GM18502 (cell line): Measurements from ENCODE around the gene HIVEP1.

Source experiments
- ATAC-seq: cut with Tn5 transposase; IDR thresholded peaks from one replicate; pipeline ENCODE4 v1.9.1; 2021; ENCODE audit warnings: mild to moderate bottlenecking; ENCODE audit not compliant: unreplicated experiment, poor library complexity

HIVEP1 gene

DNA sequence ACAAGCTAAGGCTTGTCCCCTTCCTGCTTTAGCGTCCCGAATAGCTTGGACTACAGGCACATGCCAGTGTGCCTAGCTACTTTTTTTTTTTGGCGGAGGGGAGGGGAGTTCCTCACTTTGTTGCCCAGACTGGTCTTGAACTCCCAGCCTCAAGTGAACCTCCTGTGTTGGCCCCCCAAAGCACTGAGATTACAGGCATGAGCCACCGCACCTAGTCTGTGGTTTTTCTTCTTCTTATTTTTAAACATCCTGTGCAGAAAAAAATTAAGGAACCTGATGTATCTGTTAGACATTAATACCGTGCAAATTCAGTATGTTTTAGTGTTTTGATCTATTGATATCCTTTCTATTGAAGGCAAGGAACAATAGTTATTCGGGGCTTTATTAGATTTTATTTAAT lies 25.7 kb downstream of the HIVEP1 start:
- ATAC-seq = no peak

DNA sequence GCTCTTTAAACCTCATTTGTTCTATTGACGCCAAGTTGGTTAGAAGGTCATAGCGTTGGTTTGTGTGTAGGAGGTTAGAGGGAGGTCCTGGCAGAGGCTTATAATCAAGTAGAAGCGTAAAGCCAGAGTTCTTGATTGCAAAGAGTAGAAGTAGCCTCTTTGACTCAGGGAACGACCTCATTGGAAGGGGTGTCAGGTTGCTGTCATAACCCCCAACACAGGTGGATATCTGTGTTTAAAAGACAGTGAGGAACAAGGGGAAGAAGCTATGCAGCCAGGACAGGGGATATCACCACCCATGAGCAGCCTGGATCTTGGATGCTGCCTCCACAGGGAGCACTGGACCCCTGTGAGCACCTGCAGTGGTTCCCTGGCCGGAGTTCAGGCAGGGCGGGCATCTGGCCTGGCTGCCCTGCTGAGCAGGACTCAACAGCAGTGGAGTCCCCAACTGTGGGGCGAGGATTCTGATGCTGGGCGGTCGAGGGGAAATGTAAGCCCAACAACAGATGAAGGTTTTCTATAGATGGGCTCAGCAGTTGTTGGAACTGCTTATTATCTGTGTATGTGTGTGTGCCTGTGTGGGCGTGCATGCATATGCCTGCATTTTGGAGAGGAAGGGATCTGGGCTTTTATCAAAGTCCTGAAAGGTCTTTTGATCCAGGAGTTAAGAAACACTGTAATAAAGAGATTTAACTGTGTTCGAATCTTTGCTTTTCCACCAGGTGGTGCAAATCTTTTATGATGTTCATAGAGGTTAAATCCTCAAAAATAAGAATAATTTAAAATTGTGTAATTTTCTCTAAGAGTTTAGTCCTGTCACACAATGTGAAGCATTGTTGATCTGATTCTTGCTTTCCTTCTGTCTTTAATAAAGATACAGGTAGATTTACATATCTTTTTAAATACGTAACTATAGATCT lies 27.7 kb downstream of the HIVEP1 start:
- ATAC-seq = no peak

- ATAC-seq = no peak
Measured at GRCh38 chr6:12047304-12047703, 35.2 kb downstream of the HIVEP1 start.

GRCh38 chr6:12047792-12048432 lies 35.8 kb downstream of the HIVEP1 start:
- no peak for ATAC-seq

- no peak for ATAC-seq
Measured at GRCh38 chr6:12048609-12049008, 36.5 kb downstream of the HIVEP1 start.

- peak; percentile 38 for ATAC-seq
Measured at GRCh38 chr6:12049165-12049564, 37.1 kb downstream of the HIVEP1 start.

DNA sequence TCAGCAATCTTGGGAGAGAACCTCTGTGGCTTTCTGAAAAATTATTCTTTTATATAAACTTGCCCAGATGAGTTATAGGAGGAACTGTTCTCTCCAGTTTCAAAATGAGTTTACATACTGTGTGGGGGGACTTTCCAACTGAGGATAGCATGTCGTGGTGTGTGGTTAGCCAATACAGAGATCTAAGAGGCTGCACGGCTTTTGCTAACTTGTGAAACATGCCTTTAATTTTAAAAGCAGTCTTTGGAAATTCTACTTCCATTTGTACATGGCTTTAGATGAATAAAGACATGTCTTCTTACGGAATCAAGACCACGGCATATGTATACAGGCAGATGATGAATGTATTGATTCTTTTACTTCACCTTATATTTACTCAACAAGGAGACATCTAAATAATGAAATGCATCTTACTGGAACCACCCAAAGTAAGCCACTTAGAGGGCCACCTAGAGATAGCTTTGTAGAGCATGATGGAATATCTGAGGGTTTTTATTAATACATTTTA lies 39.8 kb downstream of the HIVEP1 start:
- ATAC-seq = peak; percentile 84

DNA sequence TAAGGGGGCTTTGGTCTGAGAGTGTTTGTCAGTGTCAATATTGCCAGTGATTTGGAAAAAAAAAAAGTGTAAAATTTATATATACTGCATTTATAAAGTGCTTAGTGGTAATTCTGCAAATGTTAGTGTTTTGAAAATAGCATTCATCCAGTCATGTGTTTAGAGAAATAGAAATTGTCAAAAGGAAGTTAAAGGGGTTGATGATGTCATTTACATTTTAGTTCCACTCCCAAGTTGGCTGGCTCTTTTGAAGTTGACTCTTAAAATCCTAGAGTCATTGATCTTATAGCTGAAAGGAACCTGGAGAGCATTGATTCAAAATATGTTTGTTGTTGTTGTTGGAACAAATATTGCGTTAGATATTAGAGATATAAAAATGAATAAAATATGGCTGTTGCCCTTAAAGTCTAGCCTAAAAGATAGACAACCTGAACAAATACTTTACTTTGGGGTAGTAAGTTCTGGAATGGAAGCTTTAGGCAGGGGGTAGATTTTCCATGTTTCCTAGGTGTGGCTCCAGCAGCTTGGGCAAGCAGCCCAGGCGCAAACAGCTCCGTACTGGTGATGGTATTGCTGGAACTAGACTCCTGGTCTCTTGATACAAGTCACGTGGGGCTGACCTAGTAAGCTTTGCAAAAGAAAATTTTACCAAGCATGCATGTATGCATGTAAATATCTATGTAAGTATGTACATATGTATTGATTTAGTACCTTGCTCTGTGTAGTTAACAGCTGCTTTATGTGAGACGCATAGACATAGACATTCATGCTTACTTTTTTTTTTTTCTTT lies 46.3 kb downstream of the HIVEP1 start:
- no peak for ATAC-seq

GRCh38 chr6:12060780-12061609 lies 48.9 kb downstream of the HIVEP1 start:
- peak; percentile 58 for ATAC-seq

GRCh38 chr6:12062605-12063004 lies 50.5 kb downstream of the HIVEP1 start:
- ATAC-seq = no peak

DNA sequence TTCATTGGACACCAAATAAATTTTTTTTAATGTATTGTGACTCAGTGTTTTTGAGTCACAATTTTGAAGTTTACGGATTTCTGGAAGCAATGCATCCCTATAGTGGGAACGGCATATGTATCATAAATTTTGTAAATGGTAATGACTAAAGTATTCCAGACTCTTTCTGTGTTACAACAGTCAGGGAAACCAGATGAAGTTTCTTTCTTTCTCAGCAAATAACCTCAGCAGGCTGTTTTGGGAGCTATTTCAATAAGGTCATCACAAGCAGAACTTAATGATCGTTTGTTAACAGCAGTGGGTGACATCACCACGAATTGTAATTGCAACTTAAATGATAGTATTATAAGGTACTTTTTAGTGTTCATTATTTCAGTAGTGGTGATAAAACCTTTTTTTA lies 52.0 kb downstream of the HIVEP1 start:
- ATAC-seq = no peak

GRCh38 chr6:12064538-12065071 lies 52.5 kb downstream of the HIVEP1 start:
- ATAC-seq = no peak

DNA sequence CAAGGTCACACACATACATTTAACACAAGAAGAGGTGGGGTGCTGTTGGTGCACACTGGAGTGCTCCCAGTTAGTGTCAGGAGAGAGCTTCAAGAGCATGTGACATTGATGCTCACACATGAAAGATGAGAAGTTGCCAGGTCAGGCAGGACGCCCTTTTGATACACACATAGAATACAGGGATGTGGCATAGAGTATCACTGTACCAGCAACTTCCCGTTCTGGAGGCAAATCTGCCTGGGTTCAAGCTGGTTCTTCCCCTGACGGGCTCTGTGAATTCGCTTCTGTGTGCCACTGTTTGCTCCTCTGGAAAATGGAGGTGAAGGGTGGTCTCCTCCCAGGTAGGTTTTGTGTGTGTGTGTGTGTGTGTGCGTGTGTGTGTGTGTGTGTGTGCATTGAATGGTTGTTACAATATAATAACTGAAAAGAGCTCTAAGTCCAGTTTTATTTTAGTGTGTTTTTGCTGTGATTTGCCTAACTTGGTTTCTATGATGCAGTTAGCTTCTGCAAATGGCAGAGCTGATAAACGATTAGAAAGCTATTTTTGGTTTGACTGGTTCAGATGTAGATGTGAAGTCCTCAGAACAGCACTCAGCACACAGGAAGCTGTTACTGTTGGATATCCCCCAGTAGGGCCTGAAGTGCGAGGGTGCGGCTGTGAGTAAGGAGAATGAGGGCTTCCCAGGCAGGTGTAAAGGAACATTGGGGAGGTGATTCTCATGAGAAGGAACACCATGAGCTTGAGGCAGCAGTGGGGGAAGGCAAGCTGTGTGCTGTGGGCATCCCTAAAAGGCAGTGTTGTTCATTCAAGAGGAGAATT lies 53.4 kb downstream of the HIVEP1 start:
- ATAC-seq = peak; percentile 76

- ATAC-seq = no peak
Measured at GRCh38 chr6:12066297-12066696, 54.2 kb downstream of the HIVEP1 start.

DNA sequence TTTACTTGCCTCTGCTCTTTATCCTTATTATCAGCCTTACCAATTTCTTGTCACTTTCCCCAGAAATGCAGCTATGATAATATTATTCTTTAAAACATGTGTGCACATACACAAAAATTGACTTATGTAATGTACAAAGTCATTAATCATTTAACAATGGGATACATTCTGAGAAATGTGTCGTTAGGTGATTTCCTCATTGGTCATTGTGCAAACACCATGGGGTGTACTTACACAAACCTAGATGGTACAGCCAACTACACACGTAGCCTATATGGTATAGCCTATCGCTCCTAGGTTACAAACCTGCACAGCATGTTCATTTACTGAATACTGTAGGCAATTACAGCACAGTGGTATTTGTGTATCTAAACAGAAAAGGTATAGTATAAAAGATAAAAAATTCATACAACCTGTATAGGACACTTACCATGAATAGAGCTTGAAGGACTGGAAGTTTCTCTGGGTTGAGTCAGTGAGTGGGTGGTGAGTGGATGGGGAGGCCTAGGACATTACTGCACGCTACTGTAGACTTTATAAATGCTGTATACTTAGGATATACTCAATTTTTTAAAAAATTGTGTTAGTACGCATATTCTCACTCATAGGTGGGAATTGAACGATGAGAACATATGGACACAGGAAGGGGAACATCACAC lies 56.9 kb downstream of the HIVEP1 start:
- ATAC-seq = no peak

DNA sequence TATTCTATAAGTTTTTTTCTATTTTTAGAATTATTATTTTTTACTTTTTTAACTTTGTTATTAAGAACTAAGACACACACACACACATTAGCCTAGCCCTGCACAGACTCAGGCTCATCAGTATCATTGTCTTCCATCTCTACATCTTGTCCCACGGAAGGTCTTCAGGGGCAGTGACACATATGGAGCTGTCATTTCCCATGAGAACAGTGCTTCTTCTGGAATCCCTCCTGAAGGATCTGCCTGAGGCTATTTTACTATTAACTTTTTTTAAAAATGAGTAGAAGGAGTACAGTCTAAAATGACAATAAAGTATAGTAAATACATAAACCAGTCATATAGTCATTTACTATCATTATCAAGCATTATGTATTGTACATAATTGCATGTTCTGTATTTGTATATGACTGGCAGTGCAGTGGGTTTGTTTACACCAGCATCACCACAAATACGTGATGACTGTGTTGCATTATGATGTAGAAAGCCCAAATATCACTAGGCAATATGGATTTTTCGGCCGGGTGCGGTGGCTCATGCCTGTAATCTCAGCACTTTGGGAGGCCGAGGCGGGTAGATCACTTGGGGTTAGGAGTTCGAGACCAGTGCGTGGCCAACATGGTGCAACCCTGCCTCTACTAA lies 57.9 kb downstream of the HIVEP1 start:
- no peak for ATAC-seq

- ATAC-seq = no peak
Measured at GRCh38 chr6:12071064-12071615, 59.0 kb downstream of the HIVEP1 start.
